H9 (cell line): ENCODE results near the gene OR5J2. TPM values are rescaled to one million over a fixed set of nuclear protein-coding genes. Genes with fewer than 3 reads are reported as not detected.

Experiments
- DNase-seq: peaks from one replicate; pipeline ENCODE4 v3.0.0-alpha.2; 2017
- H2AFZ ChIP-seq: one replicate; pipeline ENCODE4 v1.6.1; 2013; ENCODE audit warnings: mild to moderate bottlenecking, low read length, control low read depth, moderate library complexity
- H2AK5ac ChIP-seq: 2 replicates; pipeline ENCODE4 v1.6.1; 2013; ENCODE audit warnings: low read length, control low read depth, mixed read lengths; ENCODE audit not compliant: insufficient read length
- H2BK120ac ChIP-seq: one replicate; pipeline ENCODE4 v1.6.1; 2013; ENCODE audit warnings: low read depth, mild to moderate bottlenecking, low read length, control low read depth, inconsistent platforms; ENCODE audit not compliant: poor library complexity, severe bottlenecking
- H2BK12ac ChIP-seq: 2 replicates; pipeline ENCODE4 v1.6.1; 2013; ENCODE audit warnings: low read length, control low read depth, mixed read lengths, low read depth; ENCODE audit not compliant: insufficient read length
- H2BK15ac ChIP-seq: 2 replicates; pipeline ENCODE4 v1.6.1; 2013; ENCODE audit warnings: low read depth, low read length, control low read depth
- H2BK20ac ChIP-seq: one replicate; pipeline ENCODE4 v1.6.1; 2013; ENCODE audit warnings: low read depth, mild to moderate bottlenecking, low read length, control low read depth, inconsistent platforms; ENCODE audit not compliant: poor library complexity, severe bottlenecking
- H2BK5ac ChIP-seq: 2 replicates; pipeline ENCODE4 v1.6.1; 2013; ENCODE audit warnings: low read length, control low read depth, mixed read lengths; ENCODE audit not compliant: insufficient read length
- H3K14ac ChIP-seq: 2 replicates; pipeline ENCODE4 v1.6.1; 2013; ENCODE audit warnings: low read length, control low read depth; ENCODE audit not compliant: insufficient read depth
- H3K18ac ChIP-seq: 2 replicates; pipeline ENCODE4 v1.6.1; 2013; ENCODE audit warnings: low read depth, mild to moderate bottlenecking, mixed read lengths, low read length, control low read depth; ENCODE audit not compliant: insufficient read length
- H3K23ac ChIP-seq: 2 replicates; pipeline ENCODE4 v1.6.1; 2013; ENCODE audit warnings: low read length, control low read depth, mixed read lengths, low read depth; ENCODE audit not compliant: insufficient read length
- H3K23me2 ChIP-seq: 2 replicates; pipeline ENCODE4 v1.6.1; 2013; ENCODE audit warnings: low read depth, mild to moderate bottlenecking, mixed read lengths, low read length, control low read depth; ENCODE audit not compliant: insufficient read length, poor library complexity, severe bottlenecking
- H3K27ac ChIP-seq: 2 replicates; pipeline ENCODE4 v1.5.1; 2013; ENCODE audit warnings: low read length, control low read depth, mixed read lengths, low read depth; ENCODE audit not compliant: insufficient read length
- H3K27me3 ChIP-seq: 2 replicates; pipeline ENCODE4 v1.6.1; 2013; ENCODE audit warnings: low read length, control low read depth, inconsistent platforms; ENCODE audit not compliant: insufficient read depth
- H3K4ac ChIP-seq: 2 replicates; pipeline ENCODE4 v1.6.1; 2013; ENCODE audit warnings: low read depth, mild to moderate bottlenecking, control low read depth, inconsistent platforms, low read length, moderate library complexity
- H3K4me1 ChIP-seq: 2 replicates; pipeline ENCODE4 v1.6.1; 2013; ENCODE audit warnings: low read length, control low read depth, inconsistent platforms; ENCODE audit not compliant: insufficient read depth
- H3K4me2 ChIP-seq: 2 replicates; pipeline ENCODE4 v1.6.1; 2013; ENCODE audit warnings: low read length, control low read depth, mixed read lengths; ENCODE audit not compliant: insufficient read length, insufficient read depth
- H3K56ac ChIP-seq: 2 replicates; pipeline ENCODE4 v1.6.1; 2013; ENCODE audit warnings: low read depth, mild to moderate bottlenecking, mixed read lengths, low read length, control low read depth; ENCODE audit not compliant: insufficient read length
- H3K79me1 ChIP-seq: 2 replicates; pipeline ENCODE4 v1.6.1; 2013; ENCODE audit warnings: low read depth, mild to moderate bottlenecking, moderate library complexity, low read length, control low read depth, inconsistent platforms; ENCODE audit not compliant: insufficient read depth, poor library complexity, severe bottlenecking
- H3K79me2 ChIP-seq: 2 replicates; pipeline ENCODE4 v1.6.1; 2013; ENCODE audit warnings: low read length, control low read depth, inconsistent platforms; ENCODE audit not compliant: insufficient read depth
- H3K9ac ChIP-seq: 2 replicates; pipeline ENCODE4 v1.6.1; 2013; ENCODE audit warnings: low read length, control low read depth, mixed read lengths; ENCODE audit not compliant: insufficient read length; ENCODE audit errors: extremely low read depth
- H3K9me3 ChIP-seq: one replicate; pipeline ENCODE4 v1.6.1; 2013; ENCODE audit warnings: low read depth, low read length, inconsistent platforms; ENCODE audit not compliant: control insufficient read depth
- H3T11ph ChIP-seq: one replicate; pipeline ENCODE4 v1.6.1; 2013; ENCODE audit warnings: mild to moderate bottlenecking, low read length, control low read depth, inconsistent platforms
- H4K20me1 ChIP-seq: one replicate; pipeline ENCODE4 v1.6.1; 2013; ENCODE audit not compliant: control insufficient read depth, insufficient read length, insufficient read depth
- H4K5ac ChIP-seq: 2 replicates; pipeline ENCODE4 v1.6.1; 2013; ENCODE audit warnings: low read depth, mild to moderate bottlenecking, mixed read lengths, low read length, control low read depth; ENCODE audit not compliant: insufficient read length
- H4K8ac ChIP-seq: replicated peaks from 2 replicates; pipeline ENCODE4 v1.6.1; 2013; ENCODE audit warnings: low read length, control low read depth, mixed read lengths, low read depth; ENCODE audit not compliant: insufficient read length
- H4K91ac ChIP-seq: 2 replicates; pipeline ENCODE4 v1.6.1; 2013; ENCODE audit warnings: low read depth, mild to moderate bottlenecking, moderate library complexity, mixed read lengths, low read length, control low read depth; ENCODE audit not compliant: insufficient read length
- H3K27ac Mint-ChIP-seq, 3 experiments: 2 replicates in 2 of 3; 3 replicates in 1 of 3; pipeline ENCODE4 v1.8.0; 2020 to 2021; ENCODE audit warnings: mixed read lengths in 3 of 3, mild to moderate bottlenecking in 1 of 3, moderate library complexity in 1 of 3
- H3K27me3 Mint-ChIP-seq: 2 replicates; pipeline ENCODE4 v1.8.0; 2021; ENCODE audit warnings: low read depth, mild to moderate bottlenecking, moderate library complexity, mixed read lengths
- H3K36me3 Mint-ChIP-seq, 3 experiments: 2 replicates in 2 of 3; 3 replicates in 1 of 3; pipeline ENCODE4 v1.8.0; 2020 to 2021; ENCODE audit warnings: low read depth in 3 of 3, mixed read lengths in 3 of 3; ENCODE audit not compliant: insufficient read depth in 1 of 3
- H3K4me1 Mint-ChIP-seq, 2 experiments: 2 replicates each; pipeline ENCODE4 v1.8.0; 2020; ENCODE audit warnings: mixed read lengths in 2 of 2
- H3K4me3 Mint-ChIP-seq, 2 experiments: 2 replicates in 1 of 2; 3 replicates in 1 of 2; pipeline ENCODE4 v1.8.0; 2020 to 2021; ENCODE audit warnings: mild to moderate bottlenecking in 2 of 2, mixed read lengths in 2 of 2, moderate library complexity in 1 of 2
- H3K9me3 Mint-ChIP-seq, 2 experiments: 2 replicates in 1 of 2; 3 replicates in 1 of 2; pipeline ENCODE4 v1.8.0; 2020; ENCODE audit warnings: mild to moderate bottlenecking in 2 of 2, mixed read lengths in 2 of 2, moderate library complexity in 1 of 2
- CTCF ChIP-seq: fragments of 200-600 bp; sonication (generic); conservative IDR thresholded peaks from 3 replicates; pipeline ENCODE4 v1.8.0; 2021; ENCODE audit warnings: antibody characterized with exemption, mild to moderate bottlenecking
- WGBS: extraction: QIAGEN DNeasy Blood & Tissue Kit; methylation state at CpG from one replicate; pipeline ENCODE4 v1.1.7; 2013; ENCODE audit warnings: missing lambda C conversion rate, low lambda C conversion rate, mixed read lengths; ENCODE audit not compliant: insufficient read length; ENCODE audit errors: extremely low coverage; 5-methylcytosine and 5-hydroxymethylcytosine counted together
- total RNA-seq: library from RNA; stranded (reverse); gene quantifications from 2 replicates; pipeline ENCODE4 v1.2.1, GENCODE V29; 2021

The OR5J2 gene
- total RNA-seq, 1 experiment from 2014 or later = not detected

GRCh38 chr11:56172256-56172830, 4.1 kb upstream of the OR5J2 start:
- no peak overlapping the region for H4K91ac ChIP-seq
- no peak overlapping the region for H3K4me3 Mint-ChIP-seq
- H3K4ac ChIP-seq = no peak overlapping the region
- no peak overlapping the region for H3T11ph ChIP-seq
- no peak overlapping the region for H2BK15ac ChIP-seq
- H2BK20ac ChIP-seq = no peak overlapping the region
- H3K4me1 ChIP-seq = no peaks in the 10 kb centered on the region
- no peaks in the 10 kb centered on the region for H4K20me1 ChIP-seq
- H3K18ac ChIP-seq = no peak overlapping the region
- WGBS = no CpG with 5 or more reads among the region's 3 CpGs
- no peaks in the 10 kb centered on the region for H3K23me2 ChIP-seq
- H3K27ac ChIP-seq = no peak overlapping the region
- no peak overlapping the region for H3K23ac ChIP-seq
- no peak for TF ChIP-seq CTCF
- H2BK5ac ChIP-seq = no peak overlapping the region
- no peak overlapping the region for H3K56ac ChIP-seq
- DNase-seq = no peak
- H3K9me3 ChIP-seq = peaks cover 5% of the 10 kb centered on the region
- H3K27ac Mint-ChIP-seq = no peak overlapping the region
- 0 out of 7 replicates have a peak, but pooled peaks cover 0 to 1% (median 0%) of the 10 kb centered on the region in 3 experiments for H3K36me3 Mint-ChIP-seq
- H3K14ac ChIP-seq = no peak overlapping the region
- H3K9ac ChIP-seq = no peak overlapping the region
- H2BK120ac ChIP-seq = no peak overlapping the region
- H2AK5ac ChIP-seq = no peak overlapping the region
- no peak overlapping the region for H2BK12ac ChIP-seq
- no peaks in the 10 kb centered on the region for H3K79me1 ChIP-seq
- no peak overlapping the region for H4K5ac ChIP-seq
- no peak overlapping the region for H2AFZ ChIP-seq
- no peaks in the 10 kb centered on the region for H3K27me3 ChIP-seq
- no peaks in the 10 kb centered on the region for H3K79me2 ChIP-seq
- H3K9me3 Mint-ChIP-seq = peaks cover 0 to 18% of the 10 kb centered on the region in 2 experiments; a peak in 4 of 5 replicates
- H3K4me2 ChIP-seq = no peak overlapping the region
- no peaks in the 10 kb centered on the region for H3K27me3 Mint-ChIP-seq
- H4K8ac ChIP-seq = no peak overlapping the region
- H3K4me1 Mint-ChIP-seq = no peaks in the 10 kb centered on the region
